NCI-H1092 (cell line): ENCODE results near the gene CST9L.
A peak's percentile ranks its signal among the peaks of the same experiment; 100 is the strongest.

ENCODE experiments used
- DNase-seq: peaks from one replicate; lab custom pipeline; 2025; lab: John Stamatoyannopoulos, UW

The CST9L gene

GRCh38 chr20:23568320-23568970, at the start of gene CST9L:
CST9L (minus strand) TSS chr20:23568484; CDS start chr20:23568450, 34 bp downstream.
- DNase-seq, result no peak

- no peak for DNase-seq
Measured at GRCh38 chr20:23614163-23614562, 45.9 kb upstream of the CST9L start.

GRCh38 chr20:23613676-23614075, 45.4 kb upstream of the CST9L start:
- DNase-seq, result no peak

GRCh38 chr20:23612396-23612795, 44.1 kb upstream of the CST9L start:
- DNase-seq, result no peak

GRCh38 chr20:23609486-23610109, 41.3 kb upstream of the CST9L start:
- DNase-seq, result no peak

GRCh38 chr20:23608251-23608846, 40.1 kb upstream of the CST9L start:
- DNase-seq, result no peak

- DNase-seq, result no peak
Measured at GRCh38 chr20:23607497-23608245, 39.4 kb upstream of the CST9L start.

GRCh38 chr20:23606652-23607049, 38.4 kb upstream of the CST9L start:
- peak; percentile 57 for DNase-seq

- no peak for DNase-seq
Measured at GRCh38 chr20:23605867-23606651, 37.8 kb upstream of the CST9L start, which contains the start of gene CST9. CST9 (minus strand) TSS chr20:23605917; CDS start chr20:23605864, 53 bp downstream.

GRCh38 chr20:23604306-23604705, 36.0 kb upstream of the CST9L start:
- DNase-seq, result no peak

GRCh38 chr20:23603321-23603720, 35.0 kb upstream of the CST9L start:
- no peak for DNase-seq

- DNase-seq, result no peak
Measured at GRCh38 chr20:23602699-23603098, 34.4 kb upstream of the CST9L start.

GRCh38 chr20:23602241-23602640, 34.0 kb upstream of the CST9L start:
- DNase-seq, result no peak

GRCh38 chr20:23601715-23602114, 33.4 kb upstream of the CST9L start:
- no peak for DNase-seq

GRCh38 chr20:23598481-23598880, 30.2 kb upstream of the CST9L start:
- DNase-seq, result no peak

- no peak for DNase-seq
Measured at GRCh38 chr20:23596579-23597250, 28.4 kb upstream of the CST9L start.

GRCh38 chr20:23595941-23596340, 27.7 kb upstream of the CST9L start:
- DNase-seq, result no peak

GRCh38 chr20:23588434-23589403, 20.4 kb upstream of the CST9L start:
- no peak for DNase-seq

GRCh38 chr20:23587631-23588030, 19.3 kb upstream of the CST9L start:
- no peak for DNase-seq
